GM18517 (cell line): ENCODE results near the gene WNK1.

Experiments
- ATAC-seq: cut with Tn5 transposase; IDR thresholded peaks from one replicate; pipeline ENCODE4 v1.9.1; 2021; ENCODE audit warnings: mild to moderate bottlenecking, moderate library complexity; ENCODE audit not compliant: unreplicated experiment

WNK1 gene

GRCh38 chr12:851343-851742 is 99.0 kb downstream of the WNK1 start:
- no peak for ATAC-seq

GRCh38 chr12:851913-852312 is 99.5 kb downstream of the WNK1 start:
- ATAC-seq, result no peak

GRCh38 chr12:852864-853263 is 100.5 kb downstream of the WNK1 start:
- ATAC-seq, result no peak

GRCh38 chr12:857611-858010 is 105.2 kb downstream of the WNK1 start:
- ATAC-seq, result no peak

- no peak for ATAC-seq
Observed at GRCh38 chr12:862303-862911, 110.0 kb downstream of the WNK1 start.

- no peak for ATAC-seq
Observed at GRCh38 chr12:863285-863684, 110.9 kb downstream of the WNK1 start.

- ATAC-seq, result no peak
Observed at GRCh38 chr12:865614-866013, 113.2 kb downstream of the WNK1 start.

- no peak for ATAC-seq
Observed at GRCh38 chr12:867905-868304, 115.5 kb downstream of the WNK1 start.

- ATAC-seq, result no peak
Observed at GRCh38 chr12:868722-869121, 116.3 kb downstream of the WNK1 start.

- ATAC-seq, result no peak
Observed at GRCh38 chr12:870378-870777, 118.0 kb downstream of the WNK1 start.

GRCh38 chr12:873954-874353 is 121.6 kb downstream of the WNK1 start:
- ATAC-seq, result no peak

- no peak for ATAC-seq
Observed at GRCh38 chr12:879641-880040, 127.3 kb downstream of the WNK1 start.

- no peak for ATAC-seq
Observed at GRCh38 chr12:880656-881055, 128.3 kb downstream of the WNK1 start.

- ATAC-seq, result no peak
Observed at GRCh38 chr12:884746-885414, 132.5 kb downstream of the WNK1 start.

GRCh38 chr12:885701-886100 is 133.3 kb downstream of the WNK1 start:
- ATAC-seq, result no peak

- no peak for ATAC-seq
Observed at GRCh38 chr12:886206-886605, 133.8 kb downstream of the WNK1 start.

GRCh38 chr12:894226-894625 is 141.8 kb downstream of the WNK1 start:
- ATAC-seq, result no peak

GRCh38 chr12:896031-896430 is 143.7 kb downstream of the WNK1 start:
- no peak for ATAC-seq

GRCh38 chr12:897386-897785 is 145.0 kb downstream of the WNK1 start:
- ATAC-seq, result no peak

GRCh38 chr12:902581-902980 is 150.2 kb downstream of the WNK1 start:
- ATAC-seq, result no peak

GRCh38 chr12:903055-903454 is 150.7 kb downstream of the WNK1 start:
- ATAC-seq, result no peak

GRCh38 chr12:904010-904414 is 151.6 kb downstream of the WNK1 start:
- no peak for ATAC-seq
